ENCODE measurements around the gene PRSS3.
"Not testable (repeated sequence)": the region's sequence is repeated elsewhere in the genome, so short reads cannot be mapped to it uniquely, and the experiment has no call there.

GRCh38 chr9:33807156-33807555, 11.8 kb downstream of the PRSS3 start:
- TF ChIP-seq, protein P1, sequence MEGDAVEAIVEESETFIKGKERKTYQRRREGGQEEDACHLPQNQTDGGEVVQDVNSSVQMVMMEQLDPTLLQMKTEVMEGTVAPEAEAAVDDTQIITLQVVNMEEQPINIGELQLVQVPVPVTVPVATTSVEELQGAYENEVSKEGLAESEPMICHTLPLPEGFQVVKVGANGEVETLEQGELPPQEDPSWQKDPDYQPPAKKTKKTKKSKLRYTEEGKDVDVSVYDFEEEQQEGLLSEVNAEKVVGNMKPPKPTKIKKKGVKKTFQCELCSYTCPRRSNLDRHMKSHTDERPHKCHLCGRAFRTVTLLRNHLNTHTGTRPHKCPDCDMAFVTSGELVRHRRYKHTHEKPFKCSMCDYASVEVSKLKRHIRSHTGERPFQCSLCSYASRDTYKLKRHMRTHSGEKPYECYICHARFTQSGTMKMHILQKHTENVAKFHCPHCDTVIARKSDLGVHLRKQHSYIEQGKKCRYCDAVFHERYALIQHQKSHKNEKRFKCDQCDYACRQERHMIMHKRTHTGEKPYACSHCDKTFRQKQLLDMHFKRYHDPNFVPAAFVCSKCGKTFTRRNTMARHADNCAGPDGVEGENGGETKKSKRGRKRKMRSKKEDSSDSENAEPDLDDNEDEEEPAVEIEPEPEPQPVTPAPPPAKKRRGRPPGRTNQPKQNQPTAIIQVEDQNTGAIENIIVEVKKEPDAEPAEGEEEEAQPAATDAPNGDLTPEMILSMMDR (IDR thresholded peaks at IDR 0.05) = not testable (repeated sequence)
- not testable (repeated sequence) for TF ChIP-seq POLR2A (IDR thresholded peaks at IDR 0.05); POLR2AphosphoS5 (IDR thresholded peaks at IDR 0.05; ENCODE audit: insufficient read depth in 1 of 2, low read depth in 1 of 2)
